DMS 273 treated with DMSO at 0.1 percent for 48 hours (cell line): ENCODE measurements around the gene COL27A1.
"Not testable (repeated sequence)": the region's sequence is repeated elsewhere in the genome, so short reads cannot be mapped to it uniquely, and the experiment has no call there.

ENCODE experiments used
- DNase-seq: peaks from one replicate; lab custom pipeline; 2025; lab: John Stamatoyannopoulos, UW

COL27A1 gene

DNA sequence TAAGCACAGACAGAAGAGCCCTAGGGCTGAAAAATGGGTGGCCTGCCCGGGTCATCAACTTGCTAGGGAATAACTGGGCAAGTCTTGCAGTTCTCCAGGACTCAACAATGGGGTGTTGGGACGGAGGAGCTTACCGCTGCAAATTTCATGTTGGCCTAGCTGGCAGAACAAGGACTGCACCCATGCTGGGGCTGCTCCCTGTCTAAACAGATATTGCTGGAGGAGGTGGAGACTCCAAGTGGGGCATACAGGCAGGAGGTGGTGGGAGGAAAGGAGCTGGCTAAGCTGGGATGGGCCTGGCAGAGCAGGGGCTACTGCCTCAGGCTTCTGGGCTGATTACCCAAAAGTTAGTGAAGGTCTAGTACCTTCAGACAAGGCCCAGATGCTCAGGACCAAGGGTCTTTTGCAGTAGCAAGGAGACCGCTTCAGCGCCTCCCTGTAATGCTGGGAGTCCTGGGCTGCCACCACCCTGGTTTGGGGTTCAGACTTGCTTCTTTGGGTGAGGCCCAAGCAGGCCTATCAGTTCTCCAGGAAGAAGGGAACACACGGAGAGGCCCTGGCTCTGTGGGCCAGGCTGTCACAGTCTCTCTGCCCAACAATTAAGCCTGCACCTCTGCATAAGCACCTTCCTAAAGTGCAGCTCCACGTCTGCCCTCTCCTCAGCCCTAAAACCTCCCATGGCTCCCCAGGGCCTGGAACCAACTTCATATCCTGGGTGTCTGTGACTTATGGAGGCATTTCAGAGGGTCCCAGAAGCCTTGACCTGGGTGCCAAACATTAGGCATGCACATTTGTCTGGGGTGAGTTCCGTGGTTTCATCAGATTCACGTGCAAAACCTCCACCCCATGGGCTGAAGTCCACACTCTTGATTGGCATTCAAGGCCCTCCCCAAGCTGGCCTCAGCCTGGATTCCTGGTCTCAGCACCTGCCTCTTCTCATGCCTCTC is 32.0 kb upstream of the COL27A1 start:
- no peak for DNase-seq

DNA sequence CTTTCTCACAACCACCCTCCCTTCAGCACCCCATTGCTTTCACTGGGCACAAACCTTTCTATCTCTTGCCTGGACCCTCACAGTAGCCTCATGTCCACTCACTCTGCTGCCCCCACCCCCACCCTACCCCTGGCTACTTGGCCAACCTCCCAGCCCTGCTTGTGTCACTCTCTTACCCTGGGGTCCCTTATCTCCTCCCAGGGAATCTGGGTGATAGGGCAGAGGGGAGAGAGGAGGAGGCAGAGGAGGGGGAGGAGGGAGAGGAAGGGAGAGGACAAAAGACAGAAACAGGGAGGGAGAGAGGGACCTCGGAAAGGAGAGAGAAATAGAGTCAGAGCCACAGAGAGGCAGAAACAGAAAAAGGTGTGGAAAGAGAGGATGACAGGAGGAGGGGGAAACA is 31.2 kb upstream of the COL27A1 start:
- no peak for DNase-seq

DNA sequence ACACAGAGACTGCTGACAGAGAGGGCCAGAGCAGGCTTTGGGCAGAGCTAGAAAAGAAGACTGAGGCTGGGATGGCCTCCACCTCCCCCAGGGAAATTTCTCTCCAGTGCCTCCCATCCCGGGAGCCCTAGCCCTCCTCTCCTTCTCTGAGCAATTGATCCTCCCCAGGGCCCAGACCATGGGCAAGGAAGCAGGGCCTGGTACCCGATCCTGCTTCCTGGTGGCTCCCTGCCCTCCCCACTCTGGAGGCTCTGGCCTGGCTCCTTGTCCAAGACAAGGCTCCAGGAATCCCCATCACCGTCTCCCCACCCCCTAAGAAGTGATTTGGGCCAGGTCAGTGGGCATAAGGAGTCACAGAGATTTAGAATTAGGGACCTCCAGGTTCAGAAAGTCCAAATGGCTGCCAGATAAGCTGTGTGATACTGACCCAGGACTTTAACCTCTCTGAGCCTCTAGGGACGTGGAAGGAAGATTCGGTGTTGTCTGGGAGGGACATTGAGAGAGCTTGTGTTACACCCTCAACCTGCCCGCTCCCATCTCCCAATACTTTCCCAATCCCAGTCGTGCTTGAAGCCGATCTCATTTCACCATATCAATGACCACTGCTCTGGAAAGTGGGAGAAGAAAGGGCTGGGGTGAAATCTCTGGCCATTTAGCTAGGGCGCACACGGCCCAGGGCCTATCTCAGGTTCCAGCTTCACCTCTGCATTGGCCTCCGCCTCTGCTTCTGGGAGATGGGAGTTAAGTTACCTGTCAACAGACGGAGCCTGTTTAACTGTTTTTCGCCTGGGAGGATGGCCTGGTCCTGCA is 30.5 kb upstream of the COL27A1 start:
- DNase-seq, result no peak

DNA sequence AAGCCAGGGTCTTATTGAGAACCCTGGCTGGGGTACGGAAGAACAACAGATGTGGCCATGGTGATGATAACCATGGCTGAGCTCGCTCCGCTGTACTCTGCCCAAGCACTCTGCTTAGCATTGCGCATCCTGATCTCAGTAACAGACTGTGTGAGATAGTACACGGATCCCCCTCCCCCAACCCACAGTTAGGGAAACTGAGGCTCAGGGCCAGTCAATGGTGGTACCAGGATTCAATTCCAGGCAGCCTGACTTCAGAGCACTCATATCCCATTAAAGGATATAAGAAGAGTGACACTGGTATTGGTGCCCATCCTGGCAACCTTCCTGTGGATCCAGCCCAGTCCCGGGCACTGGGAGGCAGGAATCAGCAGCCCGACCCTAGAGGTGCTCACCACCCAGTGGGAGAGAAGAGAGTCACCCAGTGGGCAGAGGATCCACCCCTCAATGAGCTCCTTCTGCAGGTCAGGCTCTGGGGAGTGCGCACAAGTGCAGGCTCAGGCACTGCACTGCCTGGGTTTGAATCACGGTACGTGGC is 29.8 kb upstream of the COL27A1 start:
- no peak for DNase-seq

DNA sequence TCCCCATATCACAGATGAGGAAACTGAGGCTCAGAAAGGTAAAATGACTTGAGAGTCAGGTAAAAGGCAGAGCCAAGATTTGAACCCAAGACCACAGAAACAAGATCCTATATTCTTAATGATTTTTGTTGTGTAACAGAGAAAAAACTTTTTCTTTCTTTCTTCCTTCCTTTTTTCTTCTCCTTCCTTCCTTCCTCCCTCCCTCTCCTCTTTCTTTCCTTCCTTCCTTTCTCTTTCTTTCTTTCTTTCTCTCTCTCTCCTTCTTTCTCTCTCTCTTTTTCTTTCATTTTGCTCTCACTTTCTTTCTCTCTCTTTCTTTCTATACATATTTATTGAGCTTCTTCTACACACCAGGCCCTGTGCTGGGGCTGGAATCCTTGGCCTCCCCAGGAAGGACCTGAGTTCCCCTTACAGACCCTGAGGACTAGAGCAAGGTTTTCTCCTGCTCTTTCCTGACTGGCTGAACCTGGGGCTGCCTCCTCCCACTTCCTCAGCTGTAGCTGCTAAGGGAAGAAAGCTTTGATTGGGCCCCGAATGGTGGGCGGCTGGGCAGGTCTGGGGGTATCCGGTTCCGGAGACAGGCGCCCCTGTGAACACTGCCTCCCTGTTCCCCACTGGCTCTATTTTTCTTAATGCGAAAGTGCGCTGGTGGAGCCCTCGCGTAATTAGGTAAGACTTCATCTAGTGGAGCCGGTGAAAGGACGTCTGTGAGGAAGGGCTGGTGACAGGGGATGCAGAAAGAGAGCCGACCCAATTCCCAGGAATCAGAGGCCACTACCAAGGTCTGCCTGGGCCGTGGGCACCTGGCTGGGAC is 28.9 kb upstream of the COL27A1 start:
- DNase-seq, result no peak

DNA sequence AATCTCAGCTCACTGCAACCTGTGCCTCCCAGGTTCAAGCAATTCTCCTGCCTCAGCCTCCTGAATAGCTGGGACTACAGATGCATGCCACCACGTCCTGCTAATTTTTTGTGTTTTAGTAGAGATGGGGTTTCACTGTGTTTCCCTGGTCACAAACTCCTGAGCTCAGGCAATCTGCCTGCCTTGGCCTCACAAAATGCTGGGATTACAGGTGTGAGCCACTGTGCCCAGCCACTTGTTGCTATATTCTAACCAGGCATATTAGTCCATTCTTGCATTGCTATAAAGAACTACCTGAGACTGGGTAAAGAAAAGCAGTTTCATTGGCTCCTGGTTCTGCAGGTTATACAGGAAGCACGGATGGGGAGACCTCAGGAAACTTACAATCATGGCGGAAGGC is 26.6 kb upstream of the COL27A1 start:
- not testable (repeated sequence) for DNase-seq

DNA sequence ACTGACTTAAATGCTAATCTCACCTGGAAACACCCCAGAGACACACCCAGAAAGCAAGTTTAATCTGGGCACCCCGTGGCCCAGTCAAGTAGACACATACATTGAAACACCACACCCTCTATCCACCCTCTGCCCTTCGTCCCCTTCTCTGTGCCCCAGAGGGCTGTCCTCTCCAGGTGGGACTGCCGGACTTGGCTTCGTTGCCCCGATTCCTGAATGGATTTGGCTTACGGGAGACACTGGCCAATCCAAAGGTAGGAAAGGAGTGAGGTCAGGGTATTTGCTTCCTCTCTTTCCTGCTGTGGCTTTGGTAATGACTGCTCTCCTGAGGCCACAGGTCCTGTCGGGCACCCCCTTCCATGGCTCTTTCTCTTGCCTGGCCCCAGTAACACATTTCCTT is 25.2 kb upstream of the COL27A1 start:
- DNase-seq, result no peak

DNA sequence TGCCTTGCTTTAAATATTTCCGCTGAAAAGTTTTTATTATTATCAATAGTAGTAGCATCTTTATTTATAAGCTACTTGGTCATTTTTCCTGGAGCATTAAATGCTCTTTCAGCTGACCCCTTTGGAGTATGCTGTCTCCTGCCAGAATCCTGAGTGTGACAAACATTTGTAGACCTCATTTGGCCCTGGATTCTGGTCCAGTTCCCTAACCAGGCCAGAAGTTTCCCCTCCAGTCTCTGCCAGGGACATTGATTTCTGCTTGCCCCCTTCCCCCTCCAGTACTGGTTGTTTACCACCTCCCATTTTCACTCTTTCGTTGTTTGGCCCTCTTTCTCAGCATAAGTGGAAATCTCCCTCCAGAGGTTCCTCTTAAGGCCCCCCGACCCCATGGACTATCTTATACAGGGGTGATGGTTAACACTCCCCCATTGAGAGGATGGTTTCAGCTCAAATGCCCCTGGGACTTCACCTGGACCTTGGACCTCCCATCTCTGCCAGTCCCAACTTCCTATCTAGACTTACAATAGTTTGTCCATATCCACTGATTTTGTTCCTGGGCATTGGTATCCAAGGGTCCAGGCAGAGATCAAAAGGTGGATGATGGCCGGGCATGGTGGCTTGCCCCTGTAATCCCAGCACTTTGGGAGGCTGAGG is 24.6 kb upstream of the COL27A1 start:
- no peak for DNase-seq

DNA sequence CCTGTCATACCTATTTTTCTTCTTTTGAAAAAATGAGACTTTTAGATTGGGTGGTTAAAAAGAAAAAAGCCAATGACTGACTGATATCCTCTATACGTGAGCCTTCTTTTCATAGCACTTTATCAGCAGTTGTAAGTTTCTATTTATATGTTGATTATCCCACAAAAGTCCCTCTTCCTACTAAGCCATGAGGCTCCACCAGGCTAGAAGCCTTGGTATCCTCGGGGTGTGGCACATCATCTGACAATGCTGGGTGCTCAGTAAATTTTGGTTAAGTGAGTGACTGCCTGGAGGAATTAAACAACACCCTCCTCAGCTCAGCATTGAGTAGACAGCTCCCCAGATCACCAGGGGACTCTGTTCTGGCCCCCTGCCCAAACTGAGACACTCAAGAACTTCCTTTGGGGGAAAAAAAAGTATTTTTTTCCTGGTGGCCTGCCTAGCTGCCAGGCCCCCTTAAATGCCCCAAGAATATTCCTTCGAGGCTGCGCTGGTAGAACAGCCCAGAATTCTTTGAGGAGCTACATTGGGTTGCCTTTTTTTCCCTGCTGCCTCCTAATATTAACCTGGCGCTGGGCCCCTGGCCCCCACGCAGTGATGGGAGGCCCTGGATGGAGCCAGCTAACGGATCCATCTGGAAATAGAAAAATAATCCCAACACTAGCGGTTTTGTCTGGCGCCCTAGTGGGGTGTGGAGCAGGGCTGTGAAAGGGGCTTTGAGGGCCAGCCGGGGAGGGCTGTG is 23.4 kb upstream of the COL27A1 start:
- DNase-seq, result no peak

DNA sequence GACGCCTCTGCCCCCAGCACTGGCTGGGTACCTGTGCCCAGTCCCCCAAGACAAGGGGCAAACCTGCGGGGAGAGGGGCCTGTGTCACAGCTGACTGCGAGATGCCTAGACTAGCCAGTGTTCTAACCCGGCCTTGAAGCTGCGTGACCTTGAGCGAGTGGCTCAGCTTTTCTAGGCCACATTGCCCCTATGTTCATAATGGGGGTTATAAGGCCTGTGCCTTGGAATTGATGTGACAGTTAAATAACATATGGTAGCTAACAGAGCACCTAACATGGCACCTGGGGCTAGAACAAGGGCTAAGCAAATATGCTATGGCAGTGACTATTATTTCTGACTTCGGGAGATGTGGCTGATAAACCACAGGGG is 22.8 kb upstream of the COL27A1 start:
- no peak for DNase-seq

DNA sequence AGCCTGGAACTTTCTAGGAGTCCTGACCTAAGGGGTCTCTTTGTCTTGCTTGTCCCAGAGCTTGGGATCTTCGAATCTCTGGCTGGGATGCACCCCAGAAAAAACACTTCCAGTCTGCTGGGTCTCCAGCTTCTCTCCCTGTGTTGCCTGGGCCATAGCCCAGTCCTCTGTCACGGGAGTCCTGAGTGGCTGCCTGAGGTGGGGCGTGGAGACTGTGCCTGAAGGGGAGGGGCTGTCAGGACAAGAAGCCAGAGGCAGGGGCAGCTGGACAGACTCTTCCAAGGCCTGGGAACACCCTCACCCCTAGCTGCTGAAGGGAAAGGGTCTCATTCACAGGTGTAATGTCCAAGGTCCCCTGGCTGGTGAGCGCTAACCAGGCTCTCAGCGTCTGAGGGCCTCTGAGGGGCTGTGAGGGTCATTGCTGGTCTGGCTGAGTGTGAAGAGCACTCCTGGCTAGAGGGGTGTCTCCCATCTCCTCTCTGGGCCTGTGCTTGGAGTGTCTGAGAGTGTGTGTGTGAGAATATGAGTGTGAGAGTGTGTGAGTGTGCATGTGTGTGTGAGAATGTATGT is 20.4 kb upstream of the COL27A1 start:
- DNase-seq, result no peak

DNA sequence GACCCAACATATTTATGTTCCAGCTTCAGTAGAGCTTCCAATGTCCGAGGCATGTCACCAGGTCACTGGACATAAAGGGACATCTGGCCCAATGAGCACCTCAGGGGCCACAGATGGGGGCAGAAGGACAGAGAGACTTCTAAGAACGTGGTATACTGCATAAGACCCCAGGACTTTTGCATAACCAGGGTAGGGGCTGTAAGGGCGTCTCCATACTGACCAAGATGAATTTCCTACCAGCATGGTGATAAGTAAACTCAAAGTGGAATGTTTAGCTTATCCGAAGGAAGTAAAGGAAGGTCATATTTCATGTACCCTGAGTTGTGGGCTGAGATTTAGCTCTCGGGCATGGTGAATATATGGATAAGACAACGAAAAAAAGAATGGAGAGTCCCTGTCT is 17.5 kb upstream of the COL27A1 start:
- DNase-seq, result no peak

DNA sequence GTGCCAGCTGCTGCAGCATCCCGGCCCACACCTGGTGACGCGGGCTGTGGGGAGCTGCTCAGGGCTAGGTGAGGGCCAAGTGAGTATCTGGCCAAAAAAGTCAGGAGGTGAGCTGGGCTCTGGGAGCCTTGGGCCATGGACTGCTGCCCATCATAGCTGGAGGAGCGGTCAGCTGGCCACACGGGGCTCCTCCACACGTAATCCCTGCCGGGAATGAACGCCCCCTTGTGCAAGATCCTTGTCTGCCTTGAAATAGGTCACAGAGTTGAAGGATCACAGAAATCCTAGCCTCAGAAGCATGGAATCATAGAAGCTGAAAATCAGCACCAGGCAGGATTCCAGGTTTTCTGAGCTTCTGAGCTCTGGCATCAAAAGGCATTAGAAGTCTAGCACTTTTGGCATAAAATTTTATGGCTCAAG is 16.8 kb upstream of the COL27A1 start:
- DNase-seq, result no peak

DNA sequence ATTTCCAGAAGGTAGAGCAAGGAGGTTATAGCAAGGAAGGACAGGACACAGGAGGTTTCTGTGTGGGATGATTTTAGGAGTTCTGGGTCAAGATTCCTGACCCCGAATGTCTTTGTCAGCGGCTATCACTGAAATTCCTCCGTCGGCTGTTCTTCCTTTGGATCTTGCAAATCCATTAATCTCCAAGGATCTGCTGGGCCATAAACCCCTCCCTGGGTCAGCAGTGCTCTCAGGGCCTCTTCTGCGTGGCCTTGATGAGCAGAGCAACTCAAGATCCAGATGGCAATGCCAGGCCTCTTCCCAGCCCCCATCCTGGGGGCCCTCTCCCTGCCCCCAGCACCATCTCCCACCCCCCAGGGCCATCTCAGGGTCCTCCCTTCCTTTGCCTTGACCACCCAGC is 16.3 kb upstream of the COL27A1 start:
- no peak for DNase-seq

DNA sequence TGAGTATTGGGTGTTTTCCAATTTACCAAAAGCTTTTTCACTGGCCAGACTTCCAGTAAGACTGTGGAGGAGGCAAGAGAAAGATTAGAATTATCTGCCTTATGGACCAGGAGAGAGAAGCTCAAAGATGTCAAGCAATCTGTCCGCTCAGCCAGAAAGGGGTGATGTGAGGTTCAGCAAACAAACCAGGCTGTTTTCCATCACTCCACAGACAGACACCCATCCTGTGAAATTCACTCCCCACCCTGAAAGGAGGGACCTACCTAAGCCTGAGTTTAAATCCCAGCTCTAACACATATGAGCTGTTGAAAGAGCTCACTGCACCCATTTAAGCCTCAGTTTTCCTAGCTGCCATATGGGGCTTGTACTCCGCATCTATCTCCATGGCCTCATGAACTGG is 14.9 kb upstream of the COL27A1 start:
- DNase-seq, result no peak

DNA sequence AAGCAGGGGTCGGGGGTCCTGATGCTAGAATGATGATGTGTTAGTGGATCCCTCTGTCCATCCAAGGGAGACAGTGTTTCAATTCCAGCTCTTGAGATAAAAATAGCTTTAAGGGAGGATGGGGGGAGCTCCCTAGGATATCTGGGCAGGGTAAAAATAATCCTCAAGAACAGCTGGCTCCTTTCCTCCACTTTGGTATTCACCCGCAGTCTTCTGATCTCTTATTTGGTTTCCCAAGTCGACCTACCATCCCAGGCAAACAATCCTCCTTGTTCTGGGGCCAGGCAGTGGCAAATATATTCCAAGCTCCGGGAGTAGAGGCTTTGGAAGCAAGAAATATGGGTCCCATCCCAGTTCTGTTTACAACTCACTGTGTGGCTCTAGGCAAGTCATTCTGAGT is 14.5 kb upstream of the COL27A1 start:
- DNase-seq, result no peak

DNA sequence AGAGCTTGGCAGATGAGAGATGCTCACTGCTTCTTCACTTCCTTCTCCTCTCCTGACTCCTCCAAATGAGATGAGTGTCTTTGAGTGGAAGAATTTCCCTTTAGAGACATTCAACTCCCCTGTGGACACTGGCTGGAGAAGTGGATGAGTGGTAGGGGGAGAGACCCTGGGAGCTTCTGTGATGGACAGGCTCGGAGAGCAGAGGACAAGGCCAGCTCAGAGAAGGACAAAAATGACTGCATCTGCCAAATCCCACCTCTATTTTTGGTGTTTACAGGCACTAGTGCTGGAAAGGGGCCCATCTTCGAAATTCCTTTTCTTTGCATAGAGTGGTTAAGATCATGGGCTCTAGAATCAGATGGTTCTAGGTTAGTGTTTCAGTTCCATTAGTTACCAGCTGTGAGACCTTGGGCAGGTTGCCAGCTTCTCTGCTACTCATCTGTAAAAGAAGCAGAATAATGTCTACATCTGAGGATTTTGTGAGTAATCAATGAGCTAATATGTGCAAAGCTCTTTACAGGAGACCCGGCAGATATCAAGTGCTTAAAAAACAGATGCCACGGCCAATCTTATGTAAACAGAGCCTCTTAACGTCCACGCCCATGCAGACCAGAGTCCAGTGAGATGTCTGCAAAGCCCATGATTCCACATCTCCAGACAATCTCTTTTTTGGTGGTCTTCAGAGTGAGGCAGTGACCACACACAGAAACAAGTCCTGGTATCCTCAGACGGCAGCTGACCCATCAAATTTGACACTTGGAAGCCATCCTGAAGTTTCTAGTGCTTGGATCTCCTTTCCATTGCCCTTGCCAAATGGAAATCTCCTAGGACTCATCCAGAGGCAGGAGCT is 13.6 kb upstream of the COL27A1 start:
- DNase-seq, result no peak

DNA sequence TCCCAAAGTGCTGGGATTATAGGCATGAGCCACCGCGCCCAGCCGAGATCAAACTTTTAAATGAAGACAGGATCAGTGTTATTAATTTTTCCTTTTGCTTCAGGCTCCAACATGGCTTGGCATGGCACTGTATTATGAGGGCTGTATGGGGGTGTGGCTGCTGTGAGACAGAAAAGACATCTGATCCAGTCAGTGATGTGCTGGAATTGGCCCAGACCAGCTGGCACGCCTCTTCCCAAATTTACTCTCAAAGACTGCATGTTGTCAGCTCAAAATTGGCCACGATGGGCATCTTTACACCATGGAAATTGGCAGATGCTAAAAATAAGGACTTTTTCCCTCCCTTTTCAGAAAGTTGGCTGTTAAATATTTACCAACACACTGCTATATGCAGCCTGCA is 12.1 kb upstream of the COL27A1 start:
- no peak for DNase-seq

DNA sequence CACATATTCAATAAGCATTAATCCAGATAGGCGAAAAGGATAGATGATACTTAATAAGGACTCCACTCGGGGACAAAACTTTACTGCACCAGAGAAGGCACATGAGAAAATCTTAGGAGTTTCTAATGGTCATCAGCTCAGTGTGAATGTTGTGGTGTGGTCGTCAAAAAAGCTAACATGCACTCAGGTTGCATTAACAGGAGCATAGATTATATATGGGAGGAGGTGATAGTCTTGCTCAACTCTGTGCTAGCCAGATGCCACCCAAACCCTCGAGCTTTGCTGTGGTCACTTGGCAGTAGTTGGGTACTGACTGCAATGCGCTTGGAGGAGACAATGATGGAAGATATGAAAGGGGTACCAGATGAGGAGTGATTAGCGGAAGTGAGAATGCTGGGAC is 8.6 kb upstream of the COL27A1 start:
- DNase-seq, result no peak

DNA sequence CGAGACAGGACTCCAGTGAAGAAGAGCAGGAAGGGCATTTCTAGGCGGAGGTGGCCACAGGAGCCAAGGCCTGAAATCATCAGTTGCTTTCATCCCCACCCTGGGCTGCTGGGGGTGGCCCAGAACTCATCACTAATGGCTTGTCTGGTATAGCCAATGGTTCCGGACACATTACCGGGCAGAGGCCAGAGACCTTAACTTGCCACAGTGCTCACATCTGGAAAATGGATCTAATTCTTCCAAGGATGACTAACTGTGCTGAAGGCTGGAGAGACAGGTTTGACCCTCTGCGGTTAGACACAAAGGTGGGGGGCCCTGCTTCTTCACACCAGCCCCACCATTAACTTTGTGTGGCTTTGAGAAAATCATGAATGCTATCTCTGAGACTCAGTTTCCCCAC is 6.2 kb upstream of the COL27A1 start:
- DNase-seq, result no peak
